Stimulated activated naive CD4-positive, alpha-beta T cell treated with Interleukin-2 at 50 U/mL for 16 hours (primary cell): Measurements from ENCODE around the gene CHCT1.

Experiments used
- DNase-seq: peaks from one replicate; lab custom pipeline; 2025; lab: John Stamatoyannopoulos, UW

CHCT1 gene

DNA sequence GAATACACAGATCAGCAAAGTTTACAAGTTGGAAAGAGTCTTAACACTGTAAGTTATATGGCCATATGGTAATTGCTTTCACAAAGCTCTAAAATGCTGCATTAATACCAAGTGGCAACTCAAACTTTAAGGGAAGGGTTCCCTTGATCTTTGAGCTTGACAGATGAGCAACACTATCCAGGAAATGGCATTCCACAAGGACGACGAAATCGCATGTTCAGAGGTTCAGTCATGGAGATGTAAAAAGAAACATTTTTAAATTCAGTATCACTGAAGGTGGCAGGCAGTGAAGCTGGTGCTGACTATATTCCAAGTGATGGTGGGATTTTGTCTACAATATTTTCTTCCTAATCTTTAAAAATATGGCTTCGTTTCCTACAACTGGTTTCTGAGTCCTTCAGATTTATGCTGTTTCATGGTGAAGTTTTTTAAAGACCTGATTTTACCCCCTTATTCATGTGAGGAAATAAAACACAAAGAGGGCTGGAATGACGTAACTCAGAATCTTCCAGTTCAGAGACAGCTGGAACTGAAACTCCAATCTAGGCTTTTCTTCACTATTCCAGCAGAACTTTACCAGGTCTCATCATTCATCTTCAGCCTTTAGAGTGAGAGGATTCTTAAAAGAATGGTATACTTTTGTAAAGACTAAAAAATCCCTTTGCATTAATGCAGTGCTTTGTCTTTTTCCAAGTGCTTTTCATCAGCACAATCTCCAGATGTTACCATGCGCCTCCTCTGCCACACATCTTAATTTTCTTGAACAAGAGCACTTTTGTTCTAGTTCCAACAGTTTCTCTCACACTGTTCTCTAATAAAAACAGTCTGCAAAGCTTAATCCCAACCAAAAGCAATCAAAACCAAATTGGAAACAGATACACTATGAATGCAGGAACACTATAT is 20.2 kb downstream of the CHCT1 start:
- no peak for DNase-seq

DNA sequence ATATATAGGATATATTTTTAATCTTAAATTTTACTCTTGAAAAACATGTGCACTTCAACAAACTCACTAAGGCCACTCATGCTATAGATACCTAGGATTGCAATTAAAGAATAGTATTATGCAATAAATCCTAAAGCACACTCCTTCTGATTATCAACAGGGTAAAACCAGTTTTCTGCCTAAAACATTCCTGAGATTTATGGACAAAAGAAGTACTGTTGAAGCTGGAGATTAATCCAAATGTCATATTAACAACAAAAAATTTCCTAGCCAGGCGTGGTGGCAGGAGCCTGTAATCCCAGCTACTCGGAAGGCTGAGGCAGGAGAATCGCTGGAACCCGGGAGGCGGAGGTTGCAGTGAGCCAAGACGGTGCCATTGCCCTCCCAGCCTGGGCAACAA is 21.4 kb downstream of the CHCT1 start:
- no peak for DNase-seq

DNA sequence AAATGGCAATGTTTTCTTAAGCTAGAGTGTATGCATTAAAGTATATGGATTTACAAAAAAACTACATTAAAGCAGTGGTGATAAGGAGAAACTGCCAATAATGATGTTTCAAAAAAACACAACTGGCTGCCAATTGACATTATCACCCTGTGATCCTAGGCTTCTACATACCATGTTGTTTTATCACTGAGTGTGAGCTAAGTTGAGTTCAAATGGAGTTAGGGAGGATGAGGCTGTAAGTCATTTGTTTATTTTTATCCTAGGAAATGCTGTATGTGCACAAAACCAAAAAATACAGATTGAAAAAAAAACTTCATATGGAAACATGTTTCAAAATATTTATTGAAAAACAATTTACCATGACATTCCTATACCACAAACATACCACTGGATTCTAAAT is 22.9 kb downstream of the CHCT1 start:
- DNase-seq, result no peak

DNA sequence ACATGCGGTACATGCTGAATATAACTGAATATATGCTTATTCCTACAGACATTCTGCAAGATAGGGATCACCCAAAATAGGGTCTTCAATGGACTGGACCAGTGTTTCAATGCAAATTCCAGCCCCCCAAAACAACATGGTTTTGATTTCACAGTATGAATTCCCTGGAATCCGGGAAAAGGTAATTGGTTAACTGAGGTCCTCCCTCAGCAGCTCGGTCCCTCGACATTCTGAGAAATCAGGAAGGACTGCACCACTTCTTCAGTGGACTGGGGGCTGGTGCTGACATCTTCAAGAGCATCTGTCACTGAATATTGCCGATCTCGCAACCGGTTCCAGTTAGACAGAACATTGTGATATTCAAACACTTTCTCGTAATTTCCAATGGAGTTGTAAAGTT is 25.1 kb downstream of the CHCT1 start:
- DNase-seq, result no peak

DNA sequence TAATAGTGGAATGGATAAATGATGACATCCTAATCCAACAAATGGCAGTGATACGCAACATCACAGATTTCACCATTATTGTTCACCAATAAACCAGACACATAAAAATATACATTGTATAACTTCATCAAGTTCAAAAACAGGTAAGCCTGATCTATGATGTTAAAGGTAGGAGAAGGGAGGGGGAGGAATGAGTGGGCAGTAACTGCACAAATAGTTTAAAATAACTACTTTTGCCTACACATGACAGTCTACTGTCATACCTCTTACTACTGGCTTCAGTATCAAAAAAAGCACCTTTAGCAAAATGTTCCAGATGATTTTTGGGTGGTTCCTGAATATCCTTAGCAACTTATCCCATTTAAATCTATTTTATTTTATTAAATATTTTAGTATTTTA is 28.8 kb downstream of the CHCT1 start:
- DNase-seq, result no peak

DNA sequence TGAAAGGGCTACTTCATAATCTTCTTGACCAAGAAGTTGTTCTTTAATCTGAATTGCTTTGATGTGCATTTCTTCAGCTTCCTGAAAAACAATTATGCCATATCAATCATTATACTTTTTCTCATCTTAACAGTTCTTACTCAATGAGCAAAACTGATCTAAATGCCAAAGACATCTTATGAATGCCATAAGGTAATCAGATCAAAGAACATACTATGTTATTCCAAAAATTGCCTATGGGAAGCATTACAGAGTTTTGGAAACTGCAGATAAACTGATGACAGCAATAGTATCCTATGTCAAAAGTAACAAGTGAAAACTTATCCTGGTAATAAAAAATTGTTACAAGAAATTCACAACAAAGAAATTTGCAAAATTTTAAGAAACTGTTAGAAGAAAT is 29.7 kb downstream of the CHCT1 start:
- DNase-seq, result no peak

DNA sequence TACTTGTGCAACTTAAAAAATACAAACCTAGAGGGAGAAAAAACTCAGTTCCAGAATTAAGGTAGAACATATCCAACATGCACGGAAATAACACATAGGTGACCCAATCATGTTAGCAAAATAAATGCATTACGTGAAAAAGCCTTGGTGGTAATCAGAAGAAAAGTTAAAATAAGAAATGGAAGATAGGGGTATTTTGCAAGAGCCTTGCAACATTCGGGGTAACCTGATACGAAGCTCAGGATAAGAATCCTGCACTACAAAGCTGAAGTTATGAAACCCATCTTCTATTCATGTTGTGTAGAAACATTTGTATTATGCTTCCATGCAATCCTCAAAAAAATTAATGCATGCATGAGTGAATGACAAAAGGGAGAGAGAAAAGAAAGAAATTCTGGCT is 33.1 kb downstream of the CHCT1 start:
- DNase-seq, result no peak

DNA sequence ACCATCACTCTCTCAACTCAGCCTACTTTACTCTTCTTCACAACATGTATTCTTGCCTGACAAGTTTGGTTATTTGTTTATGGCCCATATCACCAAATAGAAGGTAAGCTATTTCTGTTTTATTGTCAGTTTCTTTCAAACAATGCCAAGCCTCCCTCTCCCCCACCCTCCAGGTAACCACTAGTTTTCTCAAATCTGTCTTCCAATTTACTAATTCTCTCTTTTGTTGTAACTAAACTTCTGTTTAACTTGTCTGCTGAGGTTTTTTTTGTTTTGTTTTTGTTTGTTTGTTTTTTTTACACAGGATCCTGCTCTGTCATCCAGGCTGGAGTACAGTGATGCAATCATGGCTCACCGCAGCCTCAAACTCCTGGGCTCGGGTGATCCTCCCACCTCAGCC is 34.9 kb downstream of the CHCT1 start:
- no peak for DNase-seq

DNA sequence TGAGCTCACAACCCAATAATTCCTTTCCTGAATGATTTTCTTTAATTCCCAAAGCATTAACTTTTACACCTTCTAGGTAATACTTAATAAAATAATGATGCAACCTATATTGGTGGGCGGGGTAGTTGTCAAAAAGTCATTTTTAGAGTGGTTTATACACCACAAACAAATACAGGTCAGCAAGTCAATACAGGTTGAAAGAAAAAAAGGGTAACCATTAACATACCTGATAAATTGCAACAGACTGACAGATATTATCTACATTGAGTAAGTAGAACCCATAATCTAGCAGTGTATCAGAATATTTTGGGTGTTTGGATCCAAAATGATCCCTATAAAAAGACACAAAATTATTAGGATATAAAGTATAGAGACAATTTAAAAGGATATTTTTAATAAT is 39.3 kb downstream of the CHCT1 start:
- DNase-seq, result no peak

DNA sequence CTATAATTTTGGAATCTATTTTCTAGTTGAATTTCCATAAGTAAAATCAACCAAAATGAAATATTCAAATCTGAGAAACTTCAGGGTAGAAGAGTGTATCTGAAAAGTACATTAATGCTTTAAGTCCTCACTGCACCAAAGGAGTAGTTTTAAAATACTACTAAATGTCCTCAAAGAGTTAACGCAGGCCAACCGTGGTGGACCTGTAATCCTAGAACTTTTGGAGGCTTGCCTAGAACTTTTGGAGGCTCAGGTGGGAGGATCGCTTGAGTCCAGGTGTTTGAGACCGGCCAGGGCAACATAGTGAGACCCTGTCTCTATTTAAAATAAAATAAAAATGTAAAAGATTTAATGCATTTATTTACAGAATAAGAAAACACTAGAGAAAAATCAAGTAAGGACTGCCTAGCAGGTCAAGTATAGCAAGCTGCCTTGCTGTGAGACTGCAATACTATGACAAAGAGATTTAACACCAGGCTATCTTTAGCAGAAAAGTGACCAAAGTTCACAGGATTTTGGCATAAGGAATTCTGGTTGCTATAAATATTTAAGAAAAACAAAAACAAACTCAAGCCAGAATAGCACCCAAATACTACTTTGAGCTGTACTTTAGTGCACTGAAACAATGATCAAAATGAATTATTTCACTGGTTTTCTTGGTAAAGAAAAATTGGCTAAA is 41.0 kb downstream of the CHCT1 start:
- no peak for DNase-seq

DNA sequence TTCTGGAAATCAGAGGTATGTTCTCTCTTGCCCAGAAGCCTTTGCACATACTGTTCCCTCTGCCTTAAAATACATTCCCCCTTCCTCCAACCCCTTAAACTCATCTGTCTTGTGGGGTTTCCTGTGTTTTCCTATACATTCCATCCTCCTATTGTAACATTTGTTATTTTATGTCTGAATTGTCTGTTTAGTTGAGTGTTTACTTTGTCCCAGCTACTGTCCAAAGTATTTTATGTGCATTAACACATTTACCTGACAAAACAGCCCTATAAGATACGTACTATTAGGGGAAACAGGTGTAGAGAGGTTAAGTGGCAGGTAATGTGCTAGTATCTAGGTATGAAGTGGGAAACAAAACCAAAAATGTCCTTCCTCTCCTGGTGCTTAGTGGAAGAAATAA is 42.1 kb downstream of the CHCT1 start:
- no peak for DNase-seq

DNA sequence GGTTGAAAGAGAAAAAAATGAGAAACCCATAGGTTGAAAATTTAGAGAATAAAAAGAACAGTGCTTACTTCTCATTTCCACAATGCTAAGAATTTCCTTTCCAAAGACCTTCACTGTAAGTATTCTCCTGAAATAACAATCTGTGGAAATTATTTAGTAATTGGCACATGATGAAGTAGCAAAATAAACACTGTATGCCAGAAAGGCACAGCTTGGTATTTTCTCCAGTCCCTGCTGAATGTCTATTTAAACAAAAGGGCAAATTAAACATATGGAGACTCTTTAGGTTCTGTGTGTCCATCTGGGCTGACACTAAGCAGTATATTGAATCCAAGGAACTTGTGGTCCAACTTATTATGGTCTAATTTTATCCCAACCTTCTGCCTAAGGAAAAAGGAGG is 46.1 kb downstream of the CHCT1 start:
- no peak for DNase-seq

DNA sequence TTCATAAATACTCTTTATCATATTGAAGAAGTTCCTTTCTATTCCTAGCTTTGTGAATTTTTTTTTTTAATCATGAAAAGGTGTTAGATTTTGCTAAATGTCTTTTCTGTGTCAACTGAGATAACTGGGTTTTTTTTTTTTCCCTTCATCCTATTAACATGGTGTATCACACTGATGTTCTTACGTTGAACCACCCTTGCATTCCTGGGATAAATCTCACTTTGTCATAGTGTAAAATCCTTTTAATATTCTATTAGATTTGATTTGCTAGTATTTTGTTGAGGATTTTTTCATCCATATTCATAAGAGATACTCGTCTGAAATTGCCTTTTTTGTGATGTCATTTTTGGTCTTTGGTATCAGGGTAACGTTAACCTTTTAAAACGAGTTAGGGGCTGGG is 49.2 kb downstream of the CHCT1 start:
- no peak for DNase-seq

DNA sequence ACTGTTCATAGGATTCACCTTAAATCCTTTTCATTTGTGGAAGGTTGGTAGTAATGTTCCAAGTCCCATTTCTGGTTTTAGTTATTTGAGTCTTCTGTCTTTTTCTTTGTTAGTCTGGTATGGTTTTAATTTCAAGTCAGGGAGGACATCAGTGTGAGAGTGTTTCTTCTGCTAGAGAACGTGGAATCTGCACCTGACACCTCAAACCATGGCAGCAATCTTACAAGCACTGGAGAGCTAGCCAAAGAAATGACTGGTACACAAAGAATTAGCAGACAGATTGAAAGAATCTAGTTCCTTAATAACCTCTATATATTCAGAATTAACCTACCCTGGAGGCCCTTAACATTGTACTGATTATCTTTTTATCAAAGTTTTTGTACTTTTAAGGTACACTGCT is 50.2 kb downstream of the CHCT1 start:
- no peak for DNase-seq

DNA sequence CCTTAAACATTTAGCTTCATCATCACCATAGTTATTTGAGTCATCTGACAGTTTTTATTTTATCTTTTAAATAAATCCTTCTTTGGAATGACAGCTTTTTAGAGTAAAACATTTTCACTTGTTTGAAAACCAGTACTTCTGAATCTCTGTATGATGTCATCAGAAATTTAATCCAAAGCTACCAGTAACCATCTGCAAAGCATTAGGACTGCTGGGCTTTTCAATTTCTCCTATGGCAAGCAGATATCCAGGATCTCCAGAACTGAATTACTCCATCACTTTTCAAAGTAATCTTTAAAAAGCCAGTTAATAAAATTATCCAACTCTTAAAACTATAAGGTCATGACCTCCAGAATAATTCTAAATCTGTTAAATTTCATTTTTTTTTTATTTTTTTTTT is 51.5 kb downstream of the CHCT1 start:
- no peak for DNase-seq
